WI38 (cell line): Measurements from ENCODE around the gene DDN.

Source experiments
- H3K4me3 ChIP-seq: 2 replicates; pipeline ENCODE4 v1.5.1; 2011; ENCODE audit warnings: low read depth, mild to moderate bottlenecking, control low read depth, low read length
- CTCF ChIP-seq: IDR thresholded peaks from 2 replicates; pipeline ENCODE4 v1.5.1; 2012; ENCODE audit warnings: low read depth, mild to moderate bottlenecking, control low read depth, low read length

Gene DDN

GRCh38 chr12:49031573-49032161, 32.5 kb upstream of the DDN start:
- no peak for TF ChIP-seq CTCF
- H3K4me3 ChIP-seq = no peak overlapping the region

DNA sequence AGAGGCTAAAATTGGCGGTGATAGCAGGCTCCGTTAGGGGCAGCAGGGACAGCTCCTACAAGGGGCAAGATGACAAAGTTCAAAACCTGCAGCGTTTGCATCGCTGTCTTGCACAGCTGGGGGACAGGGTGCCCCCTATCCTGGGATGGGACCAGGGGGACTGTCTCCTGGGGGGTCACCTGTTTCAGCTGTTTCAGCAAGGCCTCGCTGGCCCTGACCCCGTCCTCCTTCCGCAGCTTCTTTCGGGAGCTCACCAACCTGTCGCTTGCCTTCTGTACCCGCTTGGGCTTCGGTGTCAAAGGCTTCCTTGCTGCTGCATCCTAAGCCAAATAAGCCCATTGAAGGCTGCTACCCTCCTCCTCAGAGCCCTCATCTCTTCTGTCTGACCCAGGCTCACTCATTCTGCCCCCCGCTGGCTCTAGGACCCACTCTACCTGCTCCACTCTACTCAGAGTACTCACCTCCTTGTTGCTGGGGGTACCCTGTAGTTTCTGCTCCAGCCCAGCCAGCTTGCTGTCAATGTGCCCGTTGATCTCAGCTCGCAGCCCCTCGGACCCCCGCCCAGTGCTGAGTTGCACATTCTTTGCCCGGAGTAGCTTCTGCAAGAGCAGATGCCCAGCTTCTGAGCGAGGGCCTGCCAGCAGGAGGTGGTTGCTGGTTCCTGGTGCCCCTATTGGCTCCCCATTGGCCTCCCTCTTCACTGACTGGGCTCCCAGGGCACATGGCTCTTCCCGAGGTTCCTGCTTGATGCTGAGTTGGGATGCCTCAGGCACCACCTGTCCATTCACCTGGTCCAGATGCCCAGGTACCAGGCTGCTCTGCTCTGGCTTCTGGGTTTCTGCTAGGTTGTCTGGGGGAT, 31.8 kb upstream of the DDN start:
- H3K4me3 ChIP-seq = no peak overlapping the region
- TF ChIP-seq CTCF = no peak

DNA sequence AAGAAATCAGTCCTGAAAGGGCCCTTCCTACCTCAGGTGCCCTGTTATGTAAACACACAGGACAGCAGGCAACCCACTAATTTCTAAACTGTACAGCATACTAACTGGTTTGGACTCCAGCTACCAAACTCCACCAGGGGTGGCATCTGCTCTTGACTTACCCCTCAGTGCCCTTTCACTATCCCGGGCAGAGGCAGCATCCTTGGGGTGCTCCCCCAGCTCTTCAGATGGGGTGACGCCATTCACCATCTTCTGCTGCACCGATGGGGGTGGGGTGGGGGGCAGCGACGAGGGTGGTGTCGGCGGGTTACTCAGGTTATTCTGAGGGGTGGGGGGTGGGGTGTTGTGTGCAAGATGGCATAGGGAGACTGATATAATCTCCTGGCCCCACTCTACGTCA, 30.9 kb upstream of the DDN start:
- TF ChIP-seq CTCF = no peak
- H3K4me3 ChIP-seq = no peak overlapping the region

DNA sequence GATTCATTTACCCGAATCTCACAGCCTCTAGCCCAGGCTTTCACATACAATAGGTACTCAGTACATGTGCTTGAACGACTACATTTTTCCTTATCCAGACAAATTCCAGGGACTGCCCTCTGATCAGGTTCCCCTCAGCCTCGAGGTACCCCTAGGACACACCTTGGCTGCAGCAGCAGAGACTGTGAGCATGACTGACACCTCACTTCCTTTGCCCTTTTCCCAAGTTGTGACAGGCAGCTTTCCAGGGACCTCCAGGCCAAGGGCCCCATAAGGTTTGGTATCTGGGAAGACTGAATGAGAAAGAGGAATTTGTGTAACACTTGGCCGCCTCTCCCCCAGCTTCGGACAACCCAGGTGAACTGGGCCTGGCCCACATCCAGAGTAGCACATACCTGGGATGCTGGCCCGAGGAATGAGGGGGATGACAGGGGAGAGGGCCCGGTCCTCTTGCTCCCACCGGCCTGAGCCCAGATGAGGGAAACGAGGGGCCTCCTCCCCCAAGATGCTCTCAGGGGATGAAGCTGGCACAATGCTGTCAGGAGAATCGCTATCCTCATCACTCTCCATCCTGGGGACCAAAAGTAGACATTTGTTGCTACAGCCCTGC, 29.6 kb upstream of the DDN start:
- TF ChIP-seq CTCF = no peak
- no peak overlapping the region for H3K4me3 ChIP-seq

DNA sequence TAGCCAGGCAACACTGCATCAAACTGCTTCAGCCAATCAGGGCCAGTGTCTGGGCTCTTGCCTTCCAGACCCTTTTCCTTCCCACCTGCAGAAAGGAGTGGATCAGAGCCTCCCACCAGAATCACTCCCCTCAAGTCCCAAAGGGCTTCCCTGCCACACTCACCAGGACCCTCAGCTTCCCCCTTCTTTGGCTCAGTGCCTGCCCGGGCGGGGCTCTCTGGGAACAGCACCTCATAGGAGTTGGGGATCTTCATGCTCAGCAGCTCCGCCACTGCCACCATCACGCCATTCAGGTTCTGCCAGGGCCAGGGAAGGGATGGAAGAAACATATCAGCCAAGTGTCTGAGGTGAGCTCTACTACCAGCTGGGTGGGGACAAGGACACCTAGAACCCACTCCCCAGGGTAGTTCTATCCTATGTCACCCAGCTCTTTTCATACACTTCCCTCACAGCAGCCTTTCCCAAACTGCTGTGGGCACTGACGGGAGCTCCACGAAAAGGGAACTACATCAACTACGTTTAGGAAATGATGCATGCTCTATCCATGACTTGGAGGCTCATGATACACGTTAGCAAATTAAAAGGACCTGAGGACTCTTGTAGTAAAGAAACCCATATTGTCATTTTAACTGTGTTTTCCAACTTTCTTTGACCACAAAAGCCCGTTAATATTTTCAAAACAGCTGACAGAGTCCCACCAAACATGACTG, 28.8 kb upstream of the DDN start:
- no peak overlapping the region for H3K4me3 ChIP-seq
- TF ChIP-seq CTCF = no peak

DNA sequence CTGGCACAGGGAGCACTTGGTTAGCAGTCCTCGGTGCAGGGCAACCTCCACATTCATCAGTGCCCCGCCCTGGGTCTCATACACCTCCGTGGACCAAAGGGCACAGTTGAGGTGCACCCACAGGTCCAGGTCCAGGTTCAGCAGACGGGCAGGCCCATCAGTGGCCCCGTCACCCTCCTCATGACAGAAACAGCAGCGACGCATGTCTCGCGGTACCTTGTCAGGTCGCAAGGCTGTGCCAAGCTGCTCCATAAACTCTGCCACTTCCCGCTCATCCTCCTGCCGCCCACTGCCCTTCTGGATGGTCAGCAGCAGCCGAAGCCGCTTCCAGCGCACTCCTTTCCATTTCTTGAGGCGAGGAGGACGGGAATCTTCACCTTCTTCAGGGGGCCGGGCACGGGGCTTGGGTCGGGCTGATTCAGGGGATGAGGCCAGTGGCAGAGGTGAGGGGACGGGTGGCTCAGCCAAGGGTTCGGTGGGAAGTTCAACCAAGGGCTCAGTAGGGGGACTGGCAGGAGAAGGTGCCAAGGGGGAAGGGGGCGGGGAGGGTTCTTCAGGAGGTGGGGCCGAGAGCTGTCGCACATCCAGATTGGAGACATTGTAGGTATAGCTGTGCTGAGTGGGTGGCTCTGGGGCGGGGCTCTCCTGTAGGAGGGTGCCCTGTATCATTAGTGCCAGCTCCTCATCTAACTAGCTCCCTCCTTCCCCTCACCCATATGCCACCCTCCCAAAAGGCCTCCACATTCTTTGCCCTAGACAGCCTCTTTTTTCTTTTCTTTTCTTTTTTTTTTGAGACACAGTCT, 27.7 kb upstream of the DDN start:
- TF ChIP-seq CTCF = no peak
- no peak overlapping the region for H3K4me3 ChIP-seq
